MCF 10A (cell line): ENCODE data around the gene NEK11. TPM values are rescaled to one million over a fixed set of nuclear protein-coding genes. Genes with fewer than 3 reads are reported as not detected.

Source experiments
- BruUV-seq: library from RNA; stranded (reverse); fragments of 400-500 nt; replicated peaks from 2 replicates; lab custom pipeline; 2021; lab: Mats Ljungman, UMichigan
- CTCF ChIA-PET: fragments of 300-600 bp; sonication (Branson Sonifier 250); formaldehyde crosslinking; extraction: SDS; loops from one replicate; lab custom pipeline; 2021; ENCODE audit warnings: antibody characterized with exemption, inconsistent platforms; lab: Yijun Ruan, JAX
- POLR2A ChIA-PET: fragments of 300-600, 350-650 bp; sonication (Branson Sonifier 250); formaldehyde crosslinking; extraction: SDS; loops from one replicate; lab custom pipeline; 2020; ENCODE audit warnings: antibody characterized with exemption, inconsistent platforms; lab: Yijun Ruan, JAX
- DNase-seq: peaks from one replicate; pipeline ENCODE4 v3.0.0-alpha.2; 2018; ENCODE audit not compliant: unreplicated experiment
- H3K27ac Mint-ChIP-seq: one replicate; pipeline ENCODE4 v1.8.0; 2022; ENCODE audit warnings: mild to moderate bottlenecking, low read depth, mixed read lengths; ENCODE audit not compliant: unreplicated experiment
- H3K27me3 Mint-ChIP-seq: one replicate; pipeline ENCODE4 v1.8.0; 2022; ENCODE audit warnings: mixed read lengths; ENCODE audit not compliant: insufficient read depth, unreplicated experiment
- H3K36me3 Mint-ChIP-seq: one replicate; pipeline ENCODE4 v1.8.0; 2022; ENCODE audit warnings: mild to moderate bottlenecking, moderate library complexity, mixed read lengths; ENCODE audit not compliant: insufficient read depth, unreplicated experiment
- H3K4me1 Mint-ChIP-seq: one replicate; pipeline ENCODE4 v1.8.0; 2022; ENCODE audit warnings: mixed read lengths; ENCODE audit not compliant: insufficient read depth, unreplicated experiment
- H3K4me3 Mint-ChIP-seq: one replicate; pipeline ENCODE4 v1.8.0; 2022; ENCODE audit warnings: mild to moderate bottlenecking, moderate library complexity, mixed read lengths; ENCODE audit not compliant: unreplicated experiment
- H3K9me3 Mint-ChIP-seq: one replicate; pipeline ENCODE4 v1.8.0; 2022; ENCODE audit warnings: mixed read lengths; ENCODE audit not compliant: unreplicated experiment
- intact Hi-C: fragments of 100-400 bp; cut with micrococcal nuclease; formaldehyde crosslinking; loops from 2 replicates; pipeline ENCODE4 v1.14.1; 2022
- total RNA-seq: library from RNA; stranded (reverse); gene quantifications from 2 replicates; pipeline ENCODE4 v1.2.3, GENCODE V29; 2022
- TF ChIP-seq, protein P1 (sequence below): fragments of 200-600 bp; IDR thresholded peaks from one replicate; pipeline ENCODE4 v1.8.0; 2022; ENCODE audit warnings: antibody characterized with exemption, mild to moderate bottlenecking; ENCODE audit not compliant: unreplicated experiment

NEK11 gene
- total RNA-seq, 1 experiment from 2014 or later: 6.9 TPM

DNA sequence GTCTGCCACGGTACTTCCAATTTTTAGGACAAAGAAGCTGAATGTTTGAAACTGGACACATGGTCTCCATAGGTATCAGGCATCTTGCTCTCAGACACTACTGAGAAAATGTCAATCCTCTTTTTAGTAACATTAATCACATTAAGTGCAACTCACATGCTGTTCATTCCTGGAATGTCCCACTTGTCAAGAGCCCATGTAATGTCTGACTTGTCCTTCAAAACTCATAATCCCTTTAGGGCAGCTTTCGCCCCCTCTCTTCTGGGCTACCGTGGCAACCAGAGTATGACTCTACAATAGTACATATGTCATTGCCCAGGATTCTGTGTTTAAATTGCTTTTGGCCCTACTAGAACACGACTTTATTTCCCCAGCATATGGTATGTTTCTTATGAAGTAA is 367.2 kb downstream of the NEK11 start:
- no TSS peak for BruUV-seq
- CTCF ChIA-PET: no interaction called here
- Mint-ChIP-seq H3K4me3 (no peak overlapping the region), H3K27ac (no peak overlapping the region), H3K9me3 (no peaks in the 10 kb centered on the region), H3K27me3 (no peaks in the 10 kb centered on the region), H3K36me3 (no peaks in the 10 kb centered on the region), H3K4me1 (no peaks in the 10 kb centered on the region)
- intact Hi-C loops: no loop called here
- POLR2A ChIA-PET: interaction anchor here (2.1 kb wide), 1 partner anchor 13 kb away, joined by 7 read pairs; the partner anchor contains the start of gene NUDT16
- DNase-seq: no peak
- TF ChIP-seq, protein P1, sequence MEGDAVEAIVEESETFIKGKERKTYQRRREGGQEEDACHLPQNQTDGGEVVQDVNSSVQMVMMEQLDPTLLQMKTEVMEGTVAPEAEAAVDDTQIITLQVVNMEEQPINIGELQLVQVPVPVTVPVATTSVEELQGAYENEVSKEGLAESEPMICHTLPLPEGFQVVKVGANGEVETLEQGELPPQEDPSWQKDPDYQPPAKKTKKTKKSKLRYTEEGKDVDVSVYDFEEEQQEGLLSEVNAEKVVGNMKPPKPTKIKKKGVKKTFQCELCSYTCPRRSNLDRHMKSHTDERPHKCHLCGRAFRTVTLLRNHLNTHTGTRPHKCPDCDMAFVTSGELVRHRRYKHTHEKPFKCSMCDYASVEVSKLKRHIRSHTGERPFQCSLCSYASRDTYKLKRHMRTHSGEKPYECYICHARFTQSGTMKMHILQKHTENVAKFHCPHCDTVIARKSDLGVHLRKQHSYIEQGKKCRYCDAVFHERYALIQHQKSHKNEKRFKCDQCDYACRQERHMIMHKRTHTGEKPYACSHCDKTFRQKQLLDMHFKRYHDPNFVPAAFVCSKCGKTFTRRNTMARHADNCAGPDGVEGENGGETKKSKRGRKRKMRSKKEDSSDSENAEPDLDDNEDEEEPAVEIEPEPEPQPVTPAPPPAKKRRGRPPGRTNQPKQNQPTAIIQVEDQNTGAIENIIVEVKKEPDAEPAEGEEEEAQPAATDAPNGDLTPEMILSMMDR: no peak

DNA sequence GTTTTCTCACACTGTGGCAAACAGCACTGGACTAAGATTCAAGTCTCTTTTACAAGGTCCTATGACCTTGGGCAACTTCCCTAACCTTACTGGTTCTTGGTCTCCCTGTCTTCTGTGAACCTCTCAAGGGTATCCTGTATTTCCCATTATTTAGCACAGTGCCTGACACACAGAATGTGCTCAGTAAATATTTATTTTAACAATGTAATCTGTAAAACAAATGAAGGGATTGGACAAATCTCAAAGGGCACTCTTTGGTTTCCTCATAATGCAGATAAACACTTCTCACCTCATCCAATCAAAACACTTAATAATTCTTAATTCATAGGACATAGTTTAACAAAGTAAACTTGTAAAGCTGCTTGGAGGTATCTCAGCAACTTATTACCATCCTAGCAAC is 367.7 kb downstream of the NEK11 start:
- TF ChIP-seq, protein P1: no peak
- no TSS peak for BruUV-seq
- Mint-ChIP-seq H3K27ac (no peak overlapping the region), H3K27me3 (no peaks in the 10 kb centered on the region), H3K4me1 (no peaks in the 10 kb centered on the region), H3K36me3 (no peaks in the 10 kb centered on the region), H3K4me3 (no peak overlapping the region), H3K9me3 (no peaks in the 10 kb centered on the region)
- POLR2A ChIA-PET: interaction anchor here (2.1 kb wide), 1 partner anchor 13 kb away, joined by 7 read pairs; the partner anchor contains the start of gene NUDT16
- CTCF ChIA-PET: interaction anchor here (0.6 kb wide), 1 partner anchor 1177 kb away, joined by 3 read pairs; no protein-coding TSS in a partner anchor
- intact Hi-C loops: no loop called here
- DNase-seq: no peak

DNA sequence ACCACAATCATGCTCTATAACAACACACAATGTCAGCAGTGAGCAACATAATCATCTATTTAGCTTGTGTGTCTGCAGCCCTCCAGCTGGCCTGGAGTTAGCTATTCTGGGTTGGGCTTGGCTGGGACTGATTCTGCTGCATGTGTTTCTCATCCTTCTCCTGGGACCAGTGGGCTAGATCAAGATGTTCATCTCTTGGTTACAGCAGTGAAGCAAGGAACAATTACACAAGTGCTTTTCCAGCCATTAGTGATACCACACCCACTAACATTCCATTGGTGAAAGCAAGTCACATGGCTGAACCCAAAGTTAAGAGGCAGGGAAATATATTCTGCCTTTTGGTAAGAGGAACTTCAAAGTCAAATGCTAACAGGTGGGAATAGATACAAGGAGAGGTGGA is 369.5 kb downstream of the NEK11 start:
- no peaks in the 10 kb centered on the region for H3K9me3 Mint-ChIP-seq
- H3K27ac Mint-ChIP-seq: no peak overlapping the region
- H3K4me3 Mint-ChIP-seq: no peak overlapping the region
- BruUV-seq: no TSS peak
- no peak for DNase-seq
- intact Hi-C loops: no loop called here
- H3K4me1 Mint-ChIP-seq: no peaks in the 10 kb centered on the region
- ChIA-PET POLR2A (no interaction called here), CTCF (no interaction called here)
- H3K36me3 Mint-ChIP-seq: no peaks in the 10 kb centered on the region
- TF ChIP-seq, protein P1: no peak
- H3K27me3 Mint-ChIP-seq: no peaks in the 10 kb centered on the region

DNA sequence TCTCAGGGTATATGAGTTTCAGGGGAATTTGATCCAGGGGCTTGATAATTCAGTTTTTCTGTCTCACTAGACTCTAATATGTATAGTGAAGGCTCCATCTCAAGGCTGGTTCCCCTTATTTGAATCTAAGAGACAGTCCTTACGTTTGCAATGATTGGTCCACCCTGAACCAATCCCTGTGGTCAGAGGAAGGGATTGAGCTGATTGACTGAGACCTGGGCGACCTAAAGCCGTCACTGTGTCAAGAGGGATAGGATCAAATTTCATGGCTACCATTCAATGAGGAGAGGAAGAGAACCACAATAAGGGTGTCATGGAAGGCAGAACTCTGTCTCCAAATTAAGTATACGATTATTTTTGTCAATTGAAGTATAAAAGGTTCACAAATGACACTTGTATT is 371.2 kb downstream of the NEK11 start:
- no peak overlapping the region for H3K27ac Mint-ChIP-seq
- no peaks in the 10 kb centered on the region for H3K9me3 Mint-ChIP-seq
- no TSS peak for BruUV-seq
- H3K4me3 Mint-ChIP-seq: no peak overlapping the region
- TF ChIP-seq, protein P1: no peak
- H3K4me1 Mint-ChIP-seq: peaks cover 7% of the 10 kb centered on the region
- POLR2A ChIA-PET: interaction anchor here (1.2 kb wide), 1 partner anchor 16 kb away, joined by 4 read pairs; the partner anchor contains the start of gene NUDT16
- CTCF ChIA-PET: interaction anchor here (0.6 kb wide), 1 partner anchor 10 kb away, joined by 3 read pairs; no protein-coding TSS in a partner anchor
- H3K27me3 Mint-ChIP-seq: no peaks in the 10 kb centered on the region
- no peaks in the 10 kb centered on the region for H3K36me3 Mint-ChIP-seq
- DNase-seq: no peak
- intact Hi-C loops: no loop called here

Other genes with a start within 250 kb of the NEK11 start
- gene ATP2C1, start 132.8 kb upstream of the NEK11 start, total RNA-seq: 52.7 and 61.0 TPM in 2 replicates
- 2.7 and 3.3 TPM in 2 replicates for gene ASTE1, start 52 bp upstream of the NEK11 start, total RNA-seq